K562 (cell line): ENCODE measurements around the gene SRGN. TPM values are rescaled to one million over a fixed set of nuclear protein-coding genes. Genes with fewer than 3 reads are reported as not detected.
A peak's percentile ranks its signal among the peaks of the same experiment; 100 is the strongest.

Experiments
- CREM ChIP-seq: IDR thresholded peaks from 2 replicates; pipeline ENCODE4 v1.6.1; 2014; ENCODE audit warnings: antibody characterized with exemption, low read depth
- DPF2 ChIP-seq: fragments of 450-650 bp; IDR thresholded peaks from 2 replicates; pipeline ENCODE4 v1.6.1; 2016
- EGR1 ChIP-seq: fragments of 450-650 bp; conservative IDR thresholded peaks from 2 replicates; pipeline ENCODE4 v1.6.1; 2017; ENCODE audit warnings: mild to moderate bottlenecking
- HDAC2 ChIP-seq: fragments of 450-650 bp; IDR thresholded peaks from 2 replicates; pipeline ENCODE4 v1.6.1; 2016; ENCODE audit warnings: mild to moderate bottlenecking
- KLF16 ChIP-seq: IDR thresholded peaks from 2 replicates; pipeline ENCODE4 v1.6.1; 2016; ENCODE audit warnings: antibody characterized with exemption
- NELFE ChIP-seq: IDR thresholded peaks from 2 replicates; pipeline ENCODE4 v1.6.1; 2011; ENCODE audit warnings: mild to moderate bottlenecking; ENCODE audit not compliant: insufficient read depth, insufficient read length
- RAD21 ChIP-seq, 2 experiments: fragments of 250-450 bp in 1 of 2; fragments of 450-650 bp in 1 of 2; sonication (Bioruptor Pico) in 1 of 2; formaldehyde crosslinking in 1 of 2; IDR thresholded peaks in 1 of 2; conservative IDR thresholded peaks in 1 of 2; 2 replicates each; pipeline versions ENCODE4 v1.4.0 to v1.8.0; 2020 to 2022; ENCODE audit warnings: mild to moderate bottlenecking in 2 of 2, moderate library complexity in 1 of 2
- SRSF3 ChIP-seq: fragments of 200-400 bp; formaldehyde crosslinking; IDR thresholded peaks from 2 replicates; pipeline ENCODE4 v1.6.1; 2016; ENCODE audit warnings: mild to moderate bottlenecking, low read length, moderate library complexity; ENCODE audit not compliant: insufficient read depth
- TRIM25 ChIP-seq: fragments of 450-650 bp; IDR thresholded peaks from 2 replicates; pipeline ENCODE4 v1.7.0; 2016; ENCODE audit warnings: borderline replicate concordance
- ZBTB40 ChIP-seq, 2 experiments: fragments of 450-650 bp in 1 of 2; sonication (generic) in 1 of 2; formaldehyde crosslinking in 1 of 2; IDR thresholded peaks; 2 replicates each; pipeline versions ENCODE4 v1.7.1 to v1.9.0; 2016 to 2022; ENCODE audit warnings: inconsistent platforms in 1 of 2, mild to moderate bottlenecking in 1 of 2, missing genetic modification reagents in 1 of 2
- ZFP91 ChIP-seq: sonication (generic); formaldehyde crosslinking; IDR thresholded peaks from 2 replicates; pipeline ENCODE4 v1.8.0; 2022; ENCODE audit warnings: mild to moderate bottlenecking, missing genetic modification reagents
- polyA plus RNA-seq, 8 experiments: library from polyadenylated mRNA; depleted of rRNA in 4 of 8; stranded (reverse) in 5 of 8; unstranded in 3 of 8; fragments of >200 nt; fragmentation: Nextera tagmentation in 2 of 8; fragmentation: Illumina TruSeq in 1 of 8; extraction: Ambion mirVana in 2 of 8; extraction: Trizol in 1 of 8; gene quantifications; 2 replicates each; pipeline versions ENCODE4 v1.2.1 to v1.2.3, GENCODE V29; 2011 to 2014; ENCODE audit warnings: inconsistent platforms in 1 of 8, missing spikeins in 1 of 8
- total RNA-seq, 7 experiments: library from RNA; depleted of rRNA in 6 of 7; stranded (reverse); fragments of >200 nt in 6 of 7; fragmentation: Illumina TruSeq in 2 of 7; extraction: Trizol in 2 of 7; gene quantifications; 2 replicates each; pipeline versions ENCODE4 v1.2.1 to v1.2.3, GENCODE V29; 2011 to 2021; ENCODE audit warnings: low replicate concordance in 1 of 7
- TF ChIP-seq, protein P1 (sequence below): sonication (generic); formaldehyde crosslinking; IDR thresholded peaks from 2 replicates; pipeline ENCODE4 v1.8.1; 2022; ENCODE audit warnings: missing genetic modification reagents

Gene SRGN
- total and polyA plus RNA-seq, 9 of the 15 experiments (the other 6 are each of a cell fraction or from before 2014, with no cell fraction given), result 136 to 304 (median 180) TPM

GRCh38 chr10:69088801-69089501 lies 1.0 kb downstream of the SRGN start (continued):
- TF ChIP-seq TRIM25, result no peak
- TF ChIP-seq RAD21 (CRISPR knock-in tag; conservative IDR thresholded peaks at IDR 0.05 in 1 of 2, IDR thresholded peaks at IDR 0.05 in 1 of 2), result no peak; a peak in 1 of 4 replicates
- TF ChIP-seq KLF16, result no peak
- peak; percentile 83 for TF ChIP-seq ZBTB40 (IDR thresholded peaks at IDR 0.05)
- TF ChIP-seq ZBTB40 (CRISPR knock-in tag; IDR thresholded peaks at IDR 0.05), result no peak
- no peak for TF ChIP-seq ZFP91
- TF ChIP-seq SRSF3, result no peak
- peak; percentile 51; the same call in 1 of the 2 replicates for TF ChIP-seq HDAC2
- TF ChIP-seq NELFE, result no peak
- TF ChIP-seq, protein P1, sequence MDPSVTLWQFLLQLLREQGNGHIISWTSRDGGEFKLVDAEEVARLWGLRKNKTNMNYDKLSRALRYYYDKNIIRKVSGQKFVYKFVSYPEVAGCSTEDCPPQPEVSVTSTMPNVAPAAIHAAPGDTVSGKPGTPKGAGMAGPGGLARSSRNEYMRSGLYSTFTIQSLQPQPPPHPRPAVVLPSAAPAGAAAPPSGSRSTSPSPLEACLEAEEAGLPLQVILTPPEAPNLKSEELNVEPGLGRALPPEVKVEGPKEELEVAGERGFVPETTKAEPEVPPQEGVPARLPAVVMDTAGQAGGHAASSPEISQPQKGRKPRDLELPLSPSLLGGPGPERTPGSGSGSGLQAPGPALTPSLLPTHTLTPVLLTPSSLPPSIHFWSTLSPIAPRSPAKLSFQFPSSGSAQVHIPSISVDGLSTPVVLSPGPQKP (CRISPR knock-in tag), result no peak
- peak; percentile 74 for TF ChIP-seq DPF2
- TF ChIP-seq CREM, result peak; percentile 99
- no peak for TF ChIP-seq EGR1
